ENCODE measurements around the gene AGBL1. TPM values are rescaled to one million over a fixed set of nuclear protein-coding genes. Genes with fewer than 3 reads are reported as not detected.

Gene AGBL1
- total RNA-seq, 2 donors from 2014 or later: not detected

GRCh38 chr15:86167841-86168240 is 88.2 kb downstream of the AGBL1 start:
- no peaks in the 10 kb centered on the region for H3K9me3 ChIP-seq
- H3K4me1 ChIP-seq: no peaks in the 10 kb centered on the region
- no peak overlapping the region for H3K4me3 ChIP-seq
- TF ChIP-seq CTCF (IDR thresholded peaks at IDR 0.05): no peak
- TF ChIP-seq POLR2A (IDR thresholded peaks at IDR 0.05): no peak
- no peaks in the 10 kb centered on the region for H3K27me3 ChIP-seq
- H3K36me3 ChIP-seq (replicated peaks in 1 of 2; ENCODE audit: insufficient read depth in 1 of 2, low read depth in 2 of 2): no peaks in the 10 kb centered on the region
- intact Hi-C loops (cut with DNase I): no loop called here
- H3K27ac ChIP-seq: no peak overlapping the region
- DNase-seq (no peak), ATAC-seq (no peak)

- no peak for ATAC-seq
- H3K36me3 ChIP-seq (replicated peaks in 1 of 2; ENCODE audit: insufficient read depth in 1 of 2, low read depth in 2 of 2): no peaks in the 10 kb centered on the region
- H3K9me3 ChIP-seq: no peaks in the 10 kb centered on the region
- no peaks in the 10 kb centered on the region for H3K27me3 ChIP-seq
- H3K4me1 ChIP-seq: no peaks in the 10 kb centered on the region
- no peak overlapping the region for H3K27ac ChIP-seq
- 25 to 36% methylated on average over 2 of the region's 2 CpGs for WGBS, 2 donors
- intact Hi-C loops (cut with DNase I): no loop called here
- TF ChIP-seq CTCF (IDR thresholded peaks at IDR 0.05) (no peak), POLR2A (IDR thresholded peaks at IDR 0.05) (no peak)
- H3K4me3 ChIP-seq: no peak overlapping the region
- DNase-seq: no peak
These were observed 99.2 kb downstream of the AGBL1 start for GRCh38 chr15:86178845-86179244.

GRCh38 chr15:86183596-86184491 is 104.2 kb downstream of the AGBL1 start:
- H3K36me3 ChIP-seq (replicated peaks in 1 of 2; ENCODE audit: insufficient read depth in 1 of 2, low read depth in 2 of 2): no peaks in the 10 kb centered on the region
- no peaks in the 10 kb centered on the region for H3K4me1 ChIP-seq
- no peak for ATAC-seq
- no peak overlapping the region for H3K4me3 ChIP-seq
- no peaks in the 10 kb centered on the region for H3K27me3 ChIP-seq
- DNase-seq: no peak
- no peaks in the 10 kb centered on the region for H3K9me3 ChIP-seq
- TF ChIP-seq POLR2A (IDR thresholded peaks at IDR 0.05): no peak
- TF ChIP-seq CTCF (IDR thresholded peaks at IDR 0.05): no peak
- no peak overlapping the region for H3K27ac ChIP-seq
- intact Hi-C loops (cut with DNase I): no loop called here
- 52% methylated on average over 6 of the region's 6 CpGs for WGBS, 2 donors

- H3K4me1 ChIP-seq: no peaks in the 10 kb centered on the region
- no peaks in the 10 kb centered on the region for H3K36me3 ChIP-seq (replicated peaks in 1 of 2; ENCODE audit: insufficient read depth in 1 of 2, low read depth in 2 of 2)
- H3K4me3 ChIP-seq: no peak overlapping the region
- no peaks in the 10 kb centered on the region for H3K27me3 ChIP-seq
- TF ChIP-seq POLR2A (IDR thresholded peaks at IDR 0.05) (no peak), CTCF (IDR thresholded peaks at IDR 0.05) (no peak)
- H3K9me3 ChIP-seq: no peaks in the 10 kb centered on the region
- WGBS, 2 donors: 52 to 58% methylated on average over 11 of the region's 11 CpGs
- intact Hi-C loops (cut with DNase I): no loop called here
- DNase-seq: no peak
- H3K27ac ChIP-seq: no peak overlapping the region
- no peak for ATAC-seq
These were observed 114.2 kb downstream of the AGBL1 start for GRCh38 chr15:86193716-86194380.
